H1 (cell line): ENCODE results near the gene MYO3A. TPM values are rescaled to one million over a fixed set of nuclear protein-coding genes. Genes with fewer than 3 reads are reported as not detected.

Source experiments
- CTCF ChIA-PET: fragments of 300-600 bp; sonication (Branson Sonifier 250); formaldehyde crosslinking; loops from one replicate; lab custom pipeline; 2021; ENCODE audit not compliant: partially characterized antibody; lab: Charles Lee
- POLR2A ChIA-PET: fragments of 300-600 bp; sonication (Branson Sonifier 250); formaldehyde crosslinking; loops from one replicate; lab custom pipeline; 2021; ENCODE audit warnings: inconsistent platforms; ENCODE audit not compliant: partially characterized antibody; lab: Charles Lee
- DNase-seq, 2 experiments: peaks; one replicate each; pipeline versions ENCODE4 v3.0.0 to v3.0.0-alpha.2; 2010 to 2022; ENCODE audit warnings: low spot score in 2 of 2, low read depth in 1 of 2, mixed read lengths in 1 of 2
- FAIRE-seq: peaks from 2 replicates; lab custom pipeline; 2011; peaks lifted over from hg19 to GRCh38; lab: Jason Lieb, UNC
- H2AFZ ChIP-seq: 2 replicates; pipeline ENCODE4 v1.8.1; 2012; ENCODE audit warnings: low read length, inconsistent platforms
- H2AK5ac ChIP-seq: 2 replicates; pipeline ENCODE4 v1.6.1; 2013; ENCODE audit warnings: low read depth, low read length
- H2BK120ac ChIP-seq: replicated peaks from 2 replicates; pipeline ENCODE3; 2013; ENCODE audit warnings: low read depth, low read length, inconsistent platforms
- H2BK12ac ChIP-seq: 2 replicates; pipeline ENCODE4 v1.6.1; 2013; ENCODE audit warnings: low read depth, low read length
- H2BK15ac ChIP-seq: 2 replicates; pipeline ENCODE4 v1.6.1; 2013; ENCODE audit warnings: low read length
- H2BK20ac ChIP-seq: 2 replicates; pipeline ENCODE4 v1.6.1; 2013; ENCODE audit warnings: low read length
- H2BK5ac ChIP-seq: 2 replicates; pipeline ENCODE4 v1.6.1; 2013; ENCODE audit warnings: low read depth, low read length
- H3K14ac ChIP-seq: 2 replicates; pipeline ENCODE4 v1.6.1; 2013; ENCODE audit warnings: inconsistent platforms; ENCODE audit not compliant: insufficient read length
- H3K18ac ChIP-seq: 2 replicates; pipeline ENCODE4 v1.6.1; 2013; ENCODE audit warnings: low read length; ENCODE audit errors: extremely low read depth
- H3K23ac ChIP-seq: 2 replicates; pipeline ENCODE4 v1.6.1; 2013; ENCODE audit warnings: inconsistent platforms; ENCODE audit not compliant: insufficient read length
- H3K23me2 ChIP-seq: 2 replicates; pipeline ENCODE4 v1.6.1; 2013; ENCODE audit warnings: low read depth, low read length
- H3K27ac ChIP-seq: 2 replicates; pipeline ENCODE4 v1.6.1; 2011; ENCODE audit warnings: low read depth, low read length, inconsistent platforms
- H3K27me3 ChIP-seq, 4 experiments: replicated peaks in 1 of 4; 1 replicate in 1 of 4; 2 replicates in 3 of 4; pipeline versions ENCODE4 v1.6.1 to v1.8.1; 2011 to 2013; ENCODE audit warnings: low read length in 3 of 4, mild to moderate bottlenecking in 3 of 4, inconsistent platforms in 2 of 4, mixed read lengths in 2 of 4, moderate library complexity in 1 of 4; ENCODE audit not compliant: control insufficient read depth in 3 of 4, insufficient read depth in 3 of 4; ENCODE audit errors: extremely low read depth in 1 of 4
- H3K36me3 ChIP-seq, 4 experiments: 2 replicates each; pipeline versions ENCODE4 v1.6.1 to v1.8.1; 2011 to 2013; ENCODE audit warnings: mild to moderate bottlenecking in 4 of 4, low read length in 3 of 4, moderate library complexity in 2 of 4, control low read depth in 1 of 4, inconsistent platforms in 1 of 4; ENCODE audit not compliant: insufficient read depth in 4 of 4, control insufficient read depth in 2 of 4
- H3K4ac ChIP-seq: replicated peaks from 2 replicates; pipeline ENCODE3; 2013; ENCODE audit warnings: low read length, low read depth, mixed read lengths, inconsistent platforms; ENCODE audit not compliant: insufficient read length
- H3K4me1 ChIP-seq, 4 experiments: replicated peaks in 1 of 4; 1 replicate in 1 of 4; 2 replicates in 3 of 4; pipeline versions ENCODE4 v1.6.1 to v1.8.1; 2011 to 2013; ENCODE audit warnings: low read length in 3 of 4, inconsistent platforms in 2 of 4, mixed read lengths in 1 of 4; ENCODE audit not compliant: insufficient read depth in 4 of 4, control insufficient read depth in 3 of 4
- H3K4me2 ChIP-seq, 2 experiments: 2 replicates each; pipeline versions ENCODE4 v1.6.1 to v1.8.1; 2011 to 2013; ENCODE audit warnings: low read depth in 2 of 2, low read length in 2 of 2, control low read depth in 1 of 2, inconsistent platforms in 1 of 2, mild to moderate bottlenecking in 1 of 2; ENCODE audit not compliant: insufficient read depth in 1 of 2
- H3K4me3 ChIP-seq, 4 experiments: fragments of 200-600, 300-600 bp in 1 of 4; sonication (generic), shearing (Covaris generic), sonication (Bioruptor Twin) in 1 of 4; 2 replicates each; pipeline versions ENCODE4 v1.5.1 to v1.8.1; 2011 to 2016; ENCODE audit warnings: low read length in 4 of 4, low read depth in 3 of 4, control low read depth in 2 of 4, inconsistent platforms in 2 of 4, mild to moderate bottlenecking in 2 of 4, mixed read lengths in 1 of 4, moderate library complexity in 1 of 4; ENCODE audit not compliant: insufficient read depth in 2 of 4; ENCODE audit errors: extremely low read depth in 1 of 4
- H3K56ac ChIP-seq: replicated peaks from 2 replicates; pipeline ENCODE3; 2013; ENCODE audit warnings: low read depth, mild to moderate bottlenecking, mixed read lengths, low read length, inconsistent platforms; ENCODE audit not compliant: insufficient read length
- H3K79me1 ChIP-seq: 2 replicates; pipeline ENCODE4 v1.6.1; 2013; ENCODE audit warnings: low read depth, low read length, control low read depth
- H3K79me2 ChIP-seq, 2 experiments: 2 replicates each; pipeline versions ENCODE4 v1.6.1 to v1.8.1; 2012 to 2013; ENCODE audit warnings: low read length in 2 of 2, mild to moderate bottlenecking in 2 of 2, inconsistent platforms in 1 of 2; ENCODE audit not compliant: insufficient read depth in 2 of 2, control insufficient read depth in 1 of 2
- H3K9ac ChIP-seq, 4 experiments: replicated peaks in 1 of 4; 1 replicate in 1 of 4; 2 replicates in 3 of 4; pipeline versions ENCODE4 v1.6.1 to v1.8.1; 2011 to 2013; ENCODE audit warnings: low read depth in 3 of 4, low read length in 3 of 4, control low read depth in 2 of 4, mild to moderate bottlenecking in 2 of 4, moderate library complexity in 2 of 4, inconsistent platforms in 1 of 4; ENCODE audit errors: extremely low read depth in 1 of 4
- H3K9me3 ChIP-seq, 2 experiments: 2 replicates each; pipeline versions ENCODE4 v1.6.1 to v1.8.1; 2012 to 2013; ENCODE audit warnings: mild to moderate bottlenecking in 2 of 2, moderate library complexity in 2 of 2, control low read depth in 1 of 2, inconsistent platforms in 1 of 2, low read depth in 1 of 2, low read length in 1 of 2, mixed read lengths in 1 of 2; ENCODE audit not compliant: insufficient read depth in 2 of 2
- H4K20me1 ChIP-seq, 2 experiments: replicated peaks in 1 of 2; 2 replicates each; pipeline versions ENCODE3 to v1.8.1; 2011 to 2013; ENCODE audit warnings: inconsistent platforms in 2 of 2, low read length in 2 of 2, mild to moderate bottlenecking in 1 of 2; ENCODE audit not compliant: insufficient read depth in 2 of 2, control insufficient read depth in 1 of 2
- H4K5ac ChIP-seq: 2 replicates; pipeline ENCODE4 v1.6.1; 2013; ENCODE audit warnings: low read length, low read depth, mixed read lengths, inconsistent platforms; ENCODE audit not compliant: insufficient read length
- H4K8ac ChIP-seq: 2 replicates; pipeline ENCODE4 v1.8.0; 2013; ENCODE audit warnings: mild to moderate bottlenecking, moderate library complexity, low read length, inconsistent platforms; ENCODE audit not compliant: insufficient read depth; ENCODE audit errors: extremely low read depth
- H4K91ac ChIP-seq: replicated peaks from 2 replicates; pipeline ENCODE3; 2013; ENCODE audit warnings: low read length, mixed read lengths, inconsistent platforms; ENCODE audit not compliant: insufficient read length
- BACH1 ChIP-seq: IDR thresholded peaks from 2 replicates; pipeline ENCODE4 v1.6.1; 2012; ENCODE audit warnings: low read length, improper control_type of control experiment
- BRCA1 ChIP-seq: IDR thresholded peaks from 2 replicates; pipeline ENCODE4 v1.6.1; 2012; ENCODE audit warnings: low read depth, low read length, improper control_type of control experiment
- CBX8 ChIP-seq: fragments of 300-800, 300-1000 bp; sonication (generic); IDR thresholded peaks from 2 replicates; pipeline ENCODE4 v1.7.1; 2016; ENCODE audit warnings: low read depth, low read length, borderline replicate concordance
- POU5F1 ChIP-seq: IDR thresholded peaks from 2 replicates; pipeline ENCODE4 v1.6.1; 2011; ENCODE audit warnings: low read depth, mild to moderate bottlenecking, low read length, moderate library complexity
- RAD21 ChIP-seq, 2 experiments: IDR thresholded peaks in 1 of 2; conservative IDR thresholded peaks in 1 of 2; 2 replicates each; pipeline ENCODE4 v1.6.1; 2011; ENCODE audit warnings: low read depth in 2 of 2, low read length in 2 of 2, improper control_type of control experiment in 1 of 2, inconsistent platforms in 1 of 2, mild to moderate bottlenecking in 1 of 2, moderate library complexity in 1 of 2
- RXRA ChIP-seq: IDR thresholded peaks from 2 replicates; pipeline ENCODE4 v1.6.1; 2011; ENCODE audit warnings: low read depth, mild to moderate bottlenecking, low read length, moderate library complexity; ENCODE audit not compliant: insufficient read depth
- SP1 ChIP-seq: IDR thresholded peaks from 2 replicates; pipeline ENCODE4 v1.6.1; 2011; ENCODE audit warnings: low read depth, low read length
- SRF ChIP-seq: IDR thresholded peaks from 2 replicates; pipeline ENCODE4 v1.6.1; 2011; ENCODE audit warnings: mild to moderate bottlenecking, low read depth, low read length, moderate library complexity
- SUZ12 ChIP-seq: fragments of 200-600 bp; sonication (generic); IDR thresholded peaks from 2 replicates; pipeline ENCODE4 v1.6.1; 2012; ENCODE audit warnings: mild to moderate bottlenecking, inconsistent platforms, low read length, moderate library complexity, mixed read lengths
- TBP ChIP-seq: IDR thresholded peaks from 2 replicates; pipeline ENCODE4 v1.6.1; 2011; ENCODE audit warnings: low read depth, low read length, improper control_type of control experiment
- YY1 ChIP-seq: IDR thresholded peaks from 2 replicates; pipeline ENCODE4 v1.6.1; 2011; ENCODE audit warnings: low read depth, mild to moderate bottlenecking, low read length
- ZNF274 ChIP-seq: IDR thresholded peaks from 2 replicates; pipeline ENCODE4 v1.7.0; 2012; ENCODE audit warnings: low read length, borderline replicate concordance; ENCODE audit errors: extremely low read depth
- WGBS, 2 experiments: shearing (Covaris generic) in 1 of 2; methylation state at CpG; one replicate each; pipeline versions ENCODE4 v1.1.6 to v1.1.7; 2013 to 2015; ENCODE audit warnings: low lambda C conversion rate in 2 of 2, mixed read lengths in 2 of 2, inconsistent platforms in 1 of 2, low coverage in 1 of 2, missing lambda C conversion rate in 1 of 2; ENCODE audit not compliant: insufficient replicate concordance in 2 of 2, insufficient coverage in 1 of 2, insufficient read length in 1 of 2; ENCODE audit errors: extremely low coverage in 1 of 2, missing lambda C conversion rate in 1 of 2; 5-methylcytosine and 5-hydroxymethylcytosine counted together
- polyA plus RNA-seq, 7 experiments: library from polyadenylated mRNA; depleted of rRNA in 3 of 7; stranded (reverse) in 5 of 7; unstranded in 2 of 7; fragments of >200 nt in 5 of 7; fragments of 200-250 nt in 2 of 7; gene quantifications; 1 replicate in 5 of 7; 2 replicates in 1 of 7; 4 replicates in 1 of 7; pipeline versions ENCODE4 v1.2.1 to v1.2.3, GENCODE V29; 2011 to 2013; ENCODE audit warnings: missing spikeins in 2 of 7, mixed read lengths in 2 of 7
- total RNA-seq: library from RNA; stranded (reverse); fragmentation: NEBNext Ultra II Directional; extraction: Animal tissue kit (Norgen Biotek cat#: 25700); gene quantifications from 2 replicates; pipeline ENCODE4 v1.2.1, GENCODE V29; 2021
- TF ChIP-seq, protein P1 (sequence below): IDR thresholded peaks from 2 replicates; pipeline ENCODE4 v1.6.1; 2012; ENCODE audit warnings: inconsistent platforms

Gene MYO3A
- total and polyA plus RNA-seq, 2 of the 8 experiments (the other 6 are each of a cell fraction or from before 2014, with no cell fraction given): 3.9 to 5.3 TPM

DNA sequence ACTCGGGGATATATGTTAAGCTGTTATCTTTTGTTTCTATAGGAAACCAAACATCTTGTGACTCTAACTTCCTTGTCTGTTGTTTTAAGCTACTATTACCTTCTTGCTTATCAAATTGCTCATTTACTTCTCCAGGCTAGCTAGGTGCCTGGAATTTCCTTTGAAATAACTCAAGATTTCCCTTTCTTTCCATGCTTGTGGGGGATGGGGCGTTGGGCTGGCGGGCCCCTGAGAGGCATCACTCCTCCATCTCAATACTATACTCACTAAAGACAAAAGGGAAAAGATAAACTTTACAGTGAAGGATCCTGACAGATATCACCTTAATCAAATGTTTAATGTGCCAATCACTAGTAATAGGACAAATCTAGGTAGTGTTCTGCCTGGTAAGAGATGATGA lies 34.7 kb upstream of the MYO3A start:
- H3K27me3 ChIP-seq: no peaks in the 10 kb centered on the region
- no peaks in the 10 kb centered on the region for H4K20me1 ChIP-seq
- H3K9me3 ChIP-seq: no peaks in the 10 kb centered on the region
- no peak overlapping the region for H3K56ac ChIP-seq
- peaks cover 0 to 4% (median under 1%) of the 10 kb centered on the region in 4 experiments; a peak in 3 of 7 replicates for H3K4me1 ChIP-seq
- H3K79me2 ChIP-seq: no peaks in the 10 kb centered on the region
- no peak overlapping the region for H2BK12ac ChIP-seq
- H3K4ac ChIP-seq: no peak overlapping the region
- no peak for DNase-seq
- ChIA-PET POLR2A (no interaction called here), CTCF (no interaction called here)
- TF ChIP-seq RAD21 (IDR thresholded peaks at IDR 0.05 in 1 of 2, conservative IDR thresholded peaks at IDR 0.05 in 1 of 2; ENCODE audit: low read depth in 2 of 2, low read length in 2 of 2) (no peak), YY1 (no peak), BACH1 (no peak), RXRA (no peak), CBX8 (no peak), BRCA1 (no peak), SUZ12 (no peak), SRF (no peak), POU5F1 (no peak), SP1 (no peak), TBP (no peak), ZNF274 (no peak)
- TF ChIP-seq, protein P1, sequence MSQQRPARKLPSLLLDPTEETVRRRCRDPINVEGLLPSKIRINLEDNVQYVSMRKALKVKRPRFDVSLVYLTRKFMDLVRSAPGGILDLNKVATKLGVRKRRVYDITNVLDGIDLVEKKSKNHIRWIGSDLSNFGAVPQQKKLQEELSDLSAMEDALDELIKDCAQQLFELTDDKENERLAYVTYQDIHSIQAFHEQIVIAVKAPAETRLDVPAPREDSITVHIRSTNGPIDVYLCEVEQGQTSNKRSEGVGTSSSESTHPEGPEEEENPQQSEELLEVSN: no peak
- H3K14ac ChIP-seq: no peak overlapping the region
- no peak overlapping the region for H2BK120ac ChIP-seq
- no peaks in the 10 kb centered on the region for H3K79me1 ChIP-seq
- H2BK15ac ChIP-seq: no peak overlapping the region
- H3K4me2 ChIP-seq: no peak overlapping the region
- no peaks in the 10 kb centered on the region for H3K36me3 ChIP-seq
- H4K5ac ChIP-seq: no peak overlapping the region
- no peak overlapping the region for H3K18ac ChIP-seq
- H3K23ac ChIP-seq: no peak overlapping the region
- no peak overlapping the region for H4K91ac ChIP-seq
- H3K27ac ChIP-seq: no peak overlapping the region
- H2AK5ac ChIP-seq: no peak overlapping the region
- no peak for FAIRE-seq
- no peak overlapping the region for H2BK20ac ChIP-seq
- WGBS, 2 experiments: 95% methylated on average over 3 of the region's 3 CpGs; no CpG with 5 or more reads in 1 of the 2 experiments
- H4K8ac ChIP-seq: no peak overlapping the region
- no peak overlapping the region for H3K9ac ChIP-seq
- H2AFZ ChIP-seq: no peak overlapping the region
- no peak overlapping the region for H3K4me3 ChIP-seq
- H2BK5ac ChIP-seq: no peak overlapping the region
- no peaks in the 10 kb centered on the region for H3K23me2 ChIP-seq
